Trophoblast cell (in vitro differentiated cells and primary cell): ENCODE results near the gene CDC27. TPM values are rescaled to one million over a fixed set of nuclear protein-coding genes. Genes with fewer than 3 reads are reported as not detected.

Experiments used
- DNase-seq, 2 donors: peaks; one replicate each; pipeline ENCODE4 v3.0.0-alpha.2; 2016
- H2AFZ ChIP-seq: 2 replicates; pipeline ENCODE4 v1.6.1; 2013; ENCODE audit warnings: low read length, moderate library complexity, mild to moderate bottlenecking; ENCODE audit not compliant: insufficient read depth, poor library complexity
- H2AK5ac ChIP-seq: 2 replicates; pipeline ENCODE4 v1.6.1; 2013; ENCODE audit warnings: mild to moderate bottlenecking, low read length
- H2BK120ac ChIP-seq: 2 replicates; pipeline ENCODE4 v1.6.1; 2013; ENCODE audit warnings: low read length, mild to moderate bottlenecking, moderate library complexity; ENCODE audit not compliant: insufficient read depth, poor library complexity
- H2BK12ac ChIP-seq: 2 replicates; pipeline ENCODE4 v1.6.1; 2013; ENCODE audit warnings: mild to moderate bottlenecking, low read length, moderate library complexity
- H2BK5ac ChIP-seq: 2 replicates; pipeline ENCODE4 v1.6.1; 2013; ENCODE audit warnings: low read length, low read depth, moderate library complexity, mild to moderate bottlenecking; ENCODE audit not compliant: poor library complexity
- H3K14ac ChIP-seq: 2 replicates; pipeline ENCODE4 v1.6.1; 2013; ENCODE audit warnings: mild to moderate bottlenecking, low read length
- H3K18ac ChIP-seq: 2 replicates; pipeline ENCODE4 v1.6.1; 2013; ENCODE audit warnings: mild to moderate bottlenecking, low read length
- H3K23ac ChIP-seq: 2 replicates; pipeline ENCODE4 v1.6.1; 2013; ENCODE audit warnings: low read length
- H3K27ac ChIP-seq: 2 replicates; pipeline ENCODE4 v1.5.1; 2013; ENCODE audit warnings: low read depth, mild to moderate bottlenecking, inconsistent platforms, low read length, moderate library complexity
- H3K27me3 ChIP-seq: 2 replicates; pipeline ENCODE4 v1.6.1; 2013; ENCODE audit warnings: inconsistent platforms, mild to moderate bottlenecking, low read length, moderate library complexity; ENCODE audit not compliant: insufficient read depth
- H3K36me3 ChIP-seq, 2 experiments: 1 replicate in 1 of 2; 2 replicates in 1 of 2; pipeline ENCODE4 v1.6.1; 2013; ENCODE audit warnings: low read length in 2 of 2, mild to moderate bottlenecking in 2 of 2, moderate library complexity in 1 of 2; ENCODE audit not compliant: insufficient read depth in 2 of 2, control insufficient read depth in 1 of 2
- H3K4ac ChIP-seq: 2 replicates; pipeline ENCODE4 v1.6.1; 2013; ENCODE audit warnings: low read depth, mild to moderate bottlenecking, low read length, moderate library complexity
- H3K4me1 ChIP-seq, 2 experiments: 1 replicate in 1 of 2; 2 replicates in 1 of 2; pipeline ENCODE4 v1.6.1; 2013; ENCODE audit warnings: low read length in 2 of 2, mild to moderate bottlenecking in 2 of 2, moderate library complexity in 1 of 2; ENCODE audit not compliant: insufficient read depth in 2 of 2, control insufficient read depth in 1 of 2
- H3K4me2 ChIP-seq: 2 replicates; pipeline ENCODE4 v1.6.1; 2013; ENCODE audit warnings: inconsistent platforms, mild to moderate bottlenecking, low read length, moderate library complexity
- H3K4me3 ChIP-seq: 2 replicates; pipeline ENCODE4 v1.5.1; 2013; ENCODE audit warnings: mild to moderate bottlenecking, low read depth, low read length, inconsistent platforms
- H3K79me1 ChIP-seq: one replicate; pipeline ENCODE4 v1.6.1; 2013; ENCODE audit warnings: low read length
- H3K79me2 ChIP-seq: 2 replicates; pipeline ENCODE4 v1.6.1; 2013; ENCODE audit warnings: low read length, mild to moderate bottlenecking; ENCODE audit not compliant: control insufficient read depth, insufficient read depth, poor library complexity
- H3K9ac ChIP-seq: 2 replicates; pipeline ENCODE4 v1.6.1; 2013; ENCODE audit warnings: mild to moderate bottlenecking, low read length
- H3K9me3 ChIP-seq: 2 replicates; pipeline ENCODE4 v1.6.1; 2013; ENCODE audit warnings: low read depth, mild to moderate bottlenecking, control low read depth, inconsistent platforms, low read length; ENCODE audit not compliant: insufficient read depth
- H4K12ac ChIP-seq: 2 replicates; pipeline ENCODE4 v1.6.1; 2013; ENCODE audit warnings: low read depth, mild to moderate bottlenecking, low read length, moderate library complexity
- H4K8ac ChIP-seq: 2 replicates; pipeline ENCODE4 v1.6.1; 2013; ENCODE audit warnings: low read depth, mild to moderate bottlenecking, low read length, moderate library complexity
- H4K91ac ChIP-seq: one replicate; pipeline ENCODE4 v1.6.1; 2013; ENCODE audit warnings: low read depth, mild to moderate bottlenecking, low read length, moderate library complexity
- WGBS: extraction: QIAGEN DNeasy Blood & Tissue Kit; methylation state at CpG from one replicate; pipeline ENCODE4 v1.1.7; 2013; ENCODE audit warnings: missing lambda C conversion rate; ENCODE audit not compliant: insufficient read length, insufficient coverage; ENCODE audit errors: extremely low coverage; 5-methylcytosine and 5-hydroxymethylcytosine counted together
- polyA plus RNA-seq: library from polyadenylated mRNA; stranded (reverse); fragments of 200-250 nt; gene quantifications from 2 replicates; pipeline ENCODE4 v1.2.3, GENCODE V29; 2013

CDC27 gene
- polyA plus RNA-seq = 46.2 and 48.6 TPM in 2 replicates

GRCh38 chr17:47188876-47189731 is at the start of gene CDC27:
Gene CDC27, minus strand, starts transcription at chr17:47189295. Its CDS starts 123 bp downstream, at chr17:47189172.
- H3K4me3 ChIP-seq = peak within 1 kb of the TSS; percentile 91
- H3K18ac ChIP-seq = peak within 1 kb of the TSS; percentile 97
- H3K36me3 ChIP-seq = no peaks in the 10 kb centered on the region
- WGBS = no CpG with 5 or more reads among the region's 64 CpGs
- H4K91ac ChIP-seq = peak within 1 kb of the TSS; percentile 92
- H3K27ac ChIP-seq = peak within 1 kb of the TSS; percentile 82
- H3K4ac ChIP-seq = peak within 1 kb of the TSS; percentile 88
- peak within 1 kb of the TSS; percentile 82 for H2BK5ac ChIP-seq
- H3K4me1 ChIP-seq = no peaks in the 10 kb centered on the region
- H3K9me3 ChIP-seq = no peaks in the 10 kb centered on the region
- peak within 1 kb of the TSS; percentile 87 for H2AK5ac ChIP-seq
- H2BK12ac ChIP-seq = no peak within 1 kb of the TSS
- peak within 1 kb of the TSS; percentile 85 for H3K4me2 ChIP-seq
- peak within 1 kb of the TSS; percentile 90 for H2BK120ac ChIP-seq
- H3K79me1 ChIP-seq = peaks cover 6% of the 10 kb centered on the region
- peak within 1 kb of the TSS; percentile 99 for H2AFZ ChIP-seq
- H3K9ac ChIP-seq = peak within 1 kb of the TSS; percentile 94
- peak within 1 kb of the TSS; percentile 87 for H3K23ac ChIP-seq
- peak within 1 kb of the TSS; percentile 98 for H3K14ac ChIP-seq
- peak; percentile 99 to 100 for DNase-seq
- H4K8ac ChIP-seq = peak within 1 kb of the TSS; percentile 92
- H3K79me2 ChIP-seq = peaks cover 13% of the 10 kb centered on the region
- peak within 1 kb of the TSS; percentile 99 for H4K12ac ChIP-seq
- no peaks in the 10 kb centered on the region for H3K27me3 ChIP-seq

GRCh38 chr17:47238321-47239010 is 49.4 kb upstream of the CDC27 start:
- no peaks in the 10 kb centered on the region for H3K79me2 ChIP-seq
- H2BK12ac ChIP-seq = no peak overlapping the region
- H2BK5ac ChIP-seq = no peak overlapping the region
- H3K9ac ChIP-seq = no peak overlapping the region
- no peak for DNase-seq
- H3K14ac ChIP-seq = no peak overlapping the region
- no peak overlapping the region for H2BK120ac ChIP-seq
- no peak overlapping the region for H3K18ac ChIP-seq
- H2AFZ ChIP-seq = no peak overlapping the region
- no peak overlapping the region for H4K12ac ChIP-seq
- H3K9me3 ChIP-seq = no peaks in the 10 kb centered on the region
- H2AK5ac ChIP-seq = no peak overlapping the region
- H3K4me2 ChIP-seq = no peak overlapping the region
- H3K79me1 ChIP-seq = no peaks in the 10 kb centered on the region
- no peak overlapping the region for H4K8ac ChIP-seq
- WGBS = no CpG with 5 or more reads among the region's 29 CpGs
- no peak overlapping the region for H4K91ac ChIP-seq
- no peak overlapping the region for H3K23ac ChIP-seq
- H3K27ac ChIP-seq = no peak overlapping the region
- H3K4ac ChIP-seq = no peak overlapping the region
- H3K36me3 ChIP-seq = no peaks in the 10 kb centered on the region
- no peak overlapping the region for H3K4me3 ChIP-seq
- no peaks in the 10 kb centered on the region for H3K27me3 ChIP-seq
- peaks cover 2 to 5% of the 10 kb centered on the region in 2 experiments for H3K4me1 ChIP-seq

GRCh38 chr17:47237841-47238240 is 48.7 kb upstream of the CDC27 start:
- Histone ChIP-seq H3K27me3 (no peaks in the 10 kb centered on the region), H3K36me3 (no peaks in the 10 kb centered on the region), H2AFZ (no peak overlapping the region), H2AK5ac (no peak overlapping the region), H3K4me1 (peaks cover 2 to 5% of the 10 kb centered on the region in 2 experiments), H3K27ac (no peak overlapping the region), H3K23ac (no peak overlapping the region), H4K91ac (no peak overlapping the region), H3K4me2 (no peak overlapping the region), H3K79me1 (no peaks in the 10 kb centered on the region), H2BK12ac (no peak overlapping the region), H3K4me3 (no peak overlapping the region), H2BK120ac (no peak overlapping the region), H3K9me3 (no peaks in the 10 kb centered on the region), H3K14ac (no peak overlapping the region), H3K4ac (no peak overlapping the region), H3K79me2 (no peaks in the 10 kb centered on the region), H2BK5ac (no peak overlapping the region), H4K8ac (no peak overlapping the region), H3K18ac (no peak overlapping the region), H4K12ac (no peak overlapping the region), H3K9ac (no peak overlapping the region)
- no CpG with 5 or more reads among the region's 7 CpGs for WGBS
- DNase-seq = no peak

- WGBS = no CpG with 5 or more reads among the region's 2 CpGs
- H2AFZ ChIP-seq = no peak overlapping the region
- H3K79me1 ChIP-seq = no peaks in the 10 kb centered on the region
- H3K14ac ChIP-seq = no peak overlapping the region
- no peak overlapping the region for H3K23ac ChIP-seq
- no peak overlapping the region for H3K4me3 ChIP-seq
- no peaks in the 10 kb centered on the region for H3K36me3 ChIP-seq
- H3K27me3 ChIP-seq = no peaks in the 10 kb centered on the region
- no peak overlapping the region for H4K8ac ChIP-seq
- no peak overlapping the region for H4K12ac ChIP-seq
- H3K9ac ChIP-seq = no peak overlapping the region
- no peak overlapping the region for H4K91ac ChIP-seq
- no peak overlapping the region for H3K18ac ChIP-seq
- H3K27ac ChIP-seq = no peak overlapping the region
- peaks cover 2 to 5% of the 10 kb centered on the region in 2 experiments for H3K4me1 ChIP-seq
- no peaks in the 10 kb centered on the region for H3K79me2 ChIP-seq
- no peak overlapping the region for H3K4ac ChIP-seq
- H2BK12ac ChIP-seq = no peak overlapping the region
- H3K4me2 ChIP-seq = no peak overlapping the region
- no peak overlapping the region for H2BK120ac ChIP-seq
- no peak for DNase-seq
- no peak overlapping the region for H2AK5ac ChIP-seq
- H3K9me3 ChIP-seq = no peaks in the 10 kb centered on the region
- no peak overlapping the region for H2BK5ac ChIP-seq
Measured at GRCh38 chr17:47235923-47236322, 46.8 kb upstream of the CDC27 start.
